HG03066 (cell line): ENCODE results near the gene TGOLN2.
A peak's percentile ranks its signal among the peaks of the same experiment; 100 is the strongest.
"Not testable (repeated sequence)": the region's sequence is repeated elsewhere in the genome, so short reads cannot be mapped to it uniquely, and the experiment has no call there.

ENCODE experiments used
- ATAC-seq: cut with Tn5 transposase; IDR thresholded peaks from one replicate; pipeline ENCODE4 v1.9.1; 2021; ENCODE audit warnings: low read depth; ENCODE audit not compliant: unreplicated experiment

TGOLN2 gene

DNA sequence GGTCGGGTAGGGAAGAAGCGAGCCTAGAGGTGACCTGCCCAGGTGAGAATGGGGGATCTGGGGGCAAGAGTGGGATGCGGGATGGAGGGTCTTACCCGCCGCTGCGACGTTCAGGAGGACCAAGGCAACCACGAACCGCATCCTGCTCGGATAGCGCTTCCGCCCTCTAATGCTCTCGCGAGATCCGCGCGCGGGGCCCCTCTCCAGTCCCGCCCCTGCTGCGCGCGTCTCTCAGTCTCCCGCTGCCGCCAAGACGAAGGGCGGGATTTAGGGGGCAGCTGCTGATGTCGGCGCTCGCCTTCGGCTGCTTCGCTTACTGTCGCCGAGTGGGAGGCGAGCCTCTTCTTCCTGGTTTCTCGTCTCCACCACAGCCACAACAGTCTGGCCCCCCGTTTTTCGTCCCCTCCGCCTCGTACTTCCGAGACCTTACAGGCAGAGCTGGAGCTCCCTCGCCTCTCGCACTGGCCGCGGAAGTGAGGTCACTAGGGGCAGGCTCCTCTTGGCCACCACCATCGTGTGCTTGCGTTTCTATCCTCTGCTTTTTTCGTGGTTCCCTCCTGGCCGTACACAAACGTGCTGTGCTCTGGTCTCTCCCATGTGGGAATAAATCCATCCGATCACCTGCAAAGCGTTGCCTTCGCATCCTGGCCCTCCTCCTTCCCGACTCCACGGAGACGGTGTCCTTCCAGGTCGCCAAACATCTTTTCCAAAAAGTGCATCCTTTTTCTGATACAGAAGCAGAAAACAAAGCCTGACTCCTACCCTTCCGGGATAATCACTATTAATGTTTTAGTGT lies at the start of gene TGOLN2:
Gene TGOLN2 (minus strand): TSS at position 168 of the 796 bp plus-strand sequence. CDS start 27 bp downstream, at position 141.
- ATAC-seq = peak; percentile 80

GRCh38 chr2:85377083-85377482 lies 49.3 kb upstream of the TGOLN2 start:
- no peak for ATAC-seq

GRCh38 chr2:85376291-85377065 lies 48.7 kb upstream of the TGOLN2 start:
- ATAC-seq = no peak

DNA sequence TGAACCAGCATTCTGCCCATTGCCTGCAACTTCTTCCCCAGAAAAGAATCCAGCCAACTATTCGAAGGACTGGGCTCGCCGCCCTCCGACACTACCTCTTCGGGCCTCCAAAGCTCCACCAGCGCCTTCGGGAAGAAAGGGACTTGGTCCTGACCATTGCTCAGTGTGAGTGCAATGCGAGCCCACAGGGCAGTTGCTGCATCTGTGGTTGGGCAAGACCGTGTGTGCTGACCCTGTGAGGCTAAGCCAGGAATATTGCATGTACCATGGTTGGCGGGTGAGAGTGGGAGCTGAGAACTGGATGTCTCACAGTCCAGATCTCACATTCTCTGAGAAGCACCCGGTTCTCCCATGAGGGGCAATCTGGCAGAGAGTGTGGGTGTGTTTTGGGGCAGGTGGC lies 43.3 kb upstream of the TGOLN2 start:
- ATAC-seq = no peak

- ATAC-seq = no peak
Observed at GRCh38 chr2:85369500-85369899, 41.7 kb upstream of the TGOLN2 start.

DNA sequence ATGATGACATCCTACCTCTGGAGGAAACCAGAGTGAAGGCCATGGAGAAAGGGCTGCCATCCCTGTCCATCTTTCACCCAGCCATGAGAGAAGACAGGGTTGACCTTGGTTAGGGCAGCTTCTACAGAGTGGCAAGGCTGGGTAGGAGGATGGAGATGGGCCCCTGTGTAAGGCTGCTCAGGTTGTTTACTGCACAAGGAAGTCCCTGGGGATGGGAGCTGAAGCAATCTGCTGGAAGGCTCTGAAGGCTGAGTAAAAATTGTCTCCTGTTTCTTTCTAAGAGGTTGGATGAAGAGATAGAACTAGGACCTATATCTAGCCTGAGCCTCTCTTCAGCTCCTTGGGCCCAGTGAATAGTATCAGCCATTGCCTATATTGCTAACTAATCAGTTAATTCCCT lies 41.1 kb upstream of the TGOLN2 start:
- no peak for ATAC-seq

- ATAC-seq = no peak
Observed at GRCh38 chr2:85367180-85367579, 39.4 kb upstream of the TGOLN2 start.

DNA sequence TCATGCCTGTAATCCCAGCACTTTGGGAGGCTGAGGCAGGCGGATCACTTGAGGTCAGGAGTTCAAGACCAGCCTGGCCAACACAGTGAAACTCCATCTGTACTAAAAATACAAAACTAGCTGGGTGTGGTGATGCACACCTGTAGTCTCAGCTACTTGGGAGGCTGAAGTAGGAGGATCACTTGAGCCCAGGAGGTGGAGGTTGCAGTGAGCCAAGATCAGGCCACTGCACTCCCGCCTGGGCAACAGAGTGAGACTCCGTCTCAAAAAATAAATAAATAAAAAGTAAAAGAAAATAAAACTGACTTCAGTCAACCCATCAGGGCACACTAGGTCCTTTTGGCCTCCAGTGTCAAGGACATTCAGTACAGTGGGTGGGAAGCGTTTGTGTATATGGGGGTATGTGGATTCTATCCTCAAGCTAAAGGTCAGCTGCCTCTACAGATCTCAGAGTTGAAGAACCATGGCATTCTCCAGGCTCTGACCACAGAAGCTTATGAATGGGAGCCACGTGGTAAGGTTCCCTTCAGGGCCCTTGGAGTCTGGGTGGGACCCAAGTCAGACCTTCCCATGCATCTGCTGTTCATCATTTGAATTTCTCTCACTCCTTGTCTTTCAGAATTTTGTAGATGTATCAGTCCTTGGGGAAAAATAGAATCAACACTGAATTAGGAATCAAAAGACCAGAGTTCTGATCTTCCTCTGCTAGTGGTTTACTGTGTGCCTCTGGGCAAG lies 35.0 kb upstream of the TGOLN2 start:
- ATAC-seq = not testable (repeated sequence)

DNA sequence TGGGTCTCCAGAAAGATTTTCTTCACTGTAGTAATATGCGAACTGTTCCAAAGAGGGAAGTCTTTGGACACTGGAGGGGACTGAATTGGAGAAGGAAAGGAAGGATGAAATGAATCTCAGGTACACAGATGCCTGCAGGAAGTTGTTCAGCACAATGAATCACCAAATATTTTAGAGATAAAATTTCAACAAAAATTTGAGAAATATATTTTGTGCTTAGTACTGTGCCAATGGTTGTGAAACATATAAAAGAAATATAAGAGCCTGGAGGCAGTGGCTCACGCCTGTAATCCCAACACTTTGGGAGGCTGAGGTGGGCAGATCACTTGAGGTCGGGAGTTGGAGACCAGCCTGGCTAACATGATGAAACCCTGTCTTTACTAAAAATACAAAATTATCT lies 29.9 kb upstream of the TGOLN2 start:
- ATAC-seq = no peak

DNA sequence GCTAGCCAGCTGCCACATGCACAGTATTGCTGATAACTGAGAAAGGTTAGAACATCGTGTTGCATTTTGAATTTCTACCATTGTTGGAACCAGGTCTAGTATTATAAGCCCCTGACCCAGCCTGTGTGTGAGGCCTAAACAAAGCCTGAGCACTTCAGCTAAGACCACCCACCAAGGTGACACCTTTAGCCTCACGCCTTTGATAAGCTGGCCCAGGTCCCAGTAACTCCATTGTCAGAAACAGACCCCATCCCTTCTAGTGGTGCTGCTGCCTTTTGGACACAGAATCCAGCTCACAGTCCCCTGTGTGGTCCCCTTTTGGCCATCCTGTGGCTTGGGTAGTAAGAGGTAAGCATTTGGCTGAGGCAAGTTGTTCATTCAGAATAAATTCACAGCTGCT lies 28.4 kb upstream of the TGOLN2 start:
- ATAC-seq = no peak

- ATAC-seq = no peak
Observed at GRCh38 chr2:85355521-85355920, 27.7 kb upstream of the TGOLN2 start.

GRCh38 chr2:85355073-85355410 lies 27.3 kb upstream of the TGOLN2 start:
- ATAC-seq = peak; percentile 4

DNA sequence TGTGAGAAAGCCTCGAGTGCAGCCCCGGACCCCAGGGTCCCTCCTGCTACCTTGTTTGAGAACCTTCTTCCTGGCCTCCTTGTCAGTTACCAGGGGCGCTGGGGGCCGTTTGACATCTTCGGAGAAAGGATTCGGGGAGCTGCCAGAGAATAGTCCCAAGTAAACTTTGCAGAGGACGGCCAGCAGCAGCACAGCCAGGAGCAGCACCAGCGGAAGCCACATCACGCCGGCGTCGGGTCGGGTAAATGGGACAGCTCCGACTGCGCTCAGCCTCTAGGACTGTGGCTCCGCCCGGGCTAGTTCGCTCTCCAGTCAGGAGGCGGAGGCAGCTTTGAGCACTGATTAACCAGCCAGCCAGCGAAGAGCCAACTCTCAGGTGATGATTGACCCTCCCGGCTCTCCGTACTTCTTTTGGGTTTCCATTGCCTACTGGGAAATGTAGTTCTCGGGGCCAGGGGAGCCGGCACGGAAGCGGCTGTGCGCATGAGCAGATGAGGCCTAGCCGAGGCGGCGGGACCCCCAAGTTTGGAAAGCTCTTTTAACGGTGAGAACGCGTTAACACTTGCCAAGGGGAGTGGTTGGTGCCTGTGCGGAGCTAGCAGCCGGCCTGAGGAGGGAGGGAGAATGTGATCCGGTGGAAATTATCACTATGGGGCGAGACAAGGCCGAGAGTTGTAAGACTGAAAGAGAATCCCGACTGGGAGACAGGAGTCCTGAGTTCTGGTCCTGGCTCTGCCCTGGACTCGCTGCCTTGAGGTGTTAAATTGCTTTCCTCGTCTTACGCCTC lies 26.7 kb upstream of the TGOLN2 start, which contains the start of the genes ELMOD3 and RETSAT:
Gene ELMOD3 (plus strand): TSS at position 484 of the 787 bp plus-strand sequence. CDS start 2,430 bp downstream, outside the sequence.
Gene RETSAT (minus strand): TSS at position 243 of the 787 bp plus-strand sequence. CDS start 21 bp downstream, at position 222.
- peak; percentile 98 for ATAC-seq

DNA sequence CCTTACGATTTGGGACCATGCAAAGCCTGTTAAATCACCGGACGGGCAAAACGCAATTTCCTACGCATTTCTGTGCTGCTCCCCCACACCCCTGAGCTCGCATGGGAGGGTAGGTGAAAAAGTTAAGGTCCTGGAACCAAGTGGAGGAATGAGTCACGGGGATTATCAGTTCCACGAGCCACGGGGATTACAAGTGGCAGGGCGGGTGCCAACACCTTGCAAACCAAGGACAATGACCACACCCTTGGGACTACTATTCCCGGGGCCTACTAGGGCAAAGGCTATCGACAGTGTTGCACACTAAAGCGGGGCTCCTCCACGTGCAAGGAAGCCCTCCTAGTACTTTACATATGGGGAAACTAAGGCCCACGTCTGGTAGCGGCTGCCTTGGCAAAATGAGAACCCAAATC lies 26.1 kb upstream of the TGOLN2 start:
- ATAC-seq = peak; percentile 14

DNA sequence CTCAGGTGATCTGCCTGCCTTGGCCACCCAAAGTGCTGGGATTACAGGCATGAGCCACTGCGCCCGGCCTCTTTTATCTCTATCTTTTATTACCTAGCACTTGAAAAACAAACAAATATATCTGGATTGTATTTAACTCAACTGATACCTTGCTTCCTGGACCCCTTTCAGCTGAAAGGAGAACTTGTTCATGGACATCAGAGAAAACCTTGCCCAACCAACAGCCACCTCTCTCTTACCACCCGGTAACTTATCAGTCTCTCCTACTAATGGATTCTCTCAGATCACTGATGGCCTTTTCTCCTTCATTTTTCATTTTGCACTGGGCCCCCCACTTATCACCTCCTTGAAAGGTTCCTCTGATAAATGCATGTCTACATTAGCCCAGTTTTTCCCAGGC lies 19.8 kb upstream of the TGOLN2 start:
- ATAC-seq = no peak

GRCh38 chr2:85344356-85344954 lies 16.7 kb upstream of the TGOLN2 start:
- ATAC-seq = no peak

GRCh38 chr2:85343207-85343895 lies 15.6 kb upstream of the TGOLN2 start:
- ATAC-seq = not testable (repeated sequence)

- ATAC-seq = no peak
Observed at GRCh38 chr2:85342156-85342555, 14.4 kb upstream of the TGOLN2 start.
